Measurements from ENCODE around the gene DPCD.

The DPCD gene

GRCh38 chr10:101558204-101558603, 29.9 kb upstream of the DPCD start:
- no peak for TF ChIP-seq CTCF (IDR thresholded peaks at IDR 0.05; ENCODE audit: low read length, missing control alignments)
- no peak for DNase-seq (ENCODE audit: low read depth)
- H3K4me3 ChIP-seq (replicated peaks; ENCODE audit: low read depth, low read length), result no peak overlapping the region

GRCh38 chr10:101558671-101559595, 29.2 kb upstream of the DPCD start:
- TF ChIP-seq CTCF (IDR thresholded peaks at IDR 0.05; ENCODE audit: low read length, missing control alignments), result no peak
- no peak for DNase-seq (ENCODE audit: low read depth)
- H3K4me3 ChIP-seq (replicated peaks; ENCODE audit: low read depth, low read length), result no peak overlapping the region

GRCh38 chr10:101559596-101560297, 28.4 kb upstream of the DPCD start:
- TF ChIP-seq CTCF (IDR thresholded peaks at IDR 0.05; ENCODE audit: low read length, missing control alignments), result no peak
- no peak overlapping the region for H3K4me3 ChIP-seq (replicated peaks; ENCODE audit: low read depth, low read length)
- no peak for DNase-seq (ENCODE audit: low read depth)

DNA sequence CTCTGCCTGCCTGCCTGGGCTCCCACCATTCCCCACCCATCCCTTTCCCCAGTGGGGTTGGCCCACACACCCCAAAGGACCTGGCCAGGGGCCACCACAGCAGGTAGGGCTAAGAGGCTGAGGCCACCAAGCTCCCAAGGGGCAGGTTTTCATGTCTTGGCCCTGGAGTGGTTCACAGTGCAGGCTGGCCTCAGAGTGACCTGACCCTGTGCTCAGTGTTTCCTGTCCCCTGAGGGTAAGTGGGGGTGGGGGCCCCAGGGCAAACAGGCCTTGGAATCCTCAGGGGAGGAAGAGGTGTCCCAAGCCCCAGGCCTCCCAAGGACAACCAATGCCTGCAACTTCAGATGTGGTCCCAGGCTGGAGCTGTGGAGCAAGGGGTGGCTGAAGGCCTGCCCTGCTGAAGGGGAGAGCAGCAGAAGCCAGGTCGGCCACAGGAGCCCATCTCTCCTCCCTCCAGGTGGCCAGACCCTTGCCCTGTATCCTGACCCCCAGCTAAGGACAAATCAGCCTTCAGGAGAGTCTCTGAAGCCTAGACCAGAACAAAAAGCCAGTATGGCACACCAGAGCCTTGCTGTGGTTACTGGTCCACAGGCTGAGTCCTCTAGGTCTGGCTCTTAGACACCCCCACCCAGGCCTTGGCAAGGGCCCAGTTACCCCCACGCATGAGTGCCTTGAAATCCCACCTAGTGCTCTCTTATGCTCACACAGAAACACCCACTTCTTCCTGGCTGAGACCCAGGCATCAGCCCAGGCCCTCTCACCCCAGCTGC, 27.6 kb upstream of the DPCD start:
- DNase-seq (ENCODE audit: low read depth), result no peak
- no peak for TF ChIP-seq CTCF (IDR thresholded peaks at IDR 0.05; ENCODE audit: low read length, missing control alignments)
- no peak overlapping the region for H3K4me3 ChIP-seq (replicated peaks; ENCODE audit: low read depth, low read length)

DNA sequence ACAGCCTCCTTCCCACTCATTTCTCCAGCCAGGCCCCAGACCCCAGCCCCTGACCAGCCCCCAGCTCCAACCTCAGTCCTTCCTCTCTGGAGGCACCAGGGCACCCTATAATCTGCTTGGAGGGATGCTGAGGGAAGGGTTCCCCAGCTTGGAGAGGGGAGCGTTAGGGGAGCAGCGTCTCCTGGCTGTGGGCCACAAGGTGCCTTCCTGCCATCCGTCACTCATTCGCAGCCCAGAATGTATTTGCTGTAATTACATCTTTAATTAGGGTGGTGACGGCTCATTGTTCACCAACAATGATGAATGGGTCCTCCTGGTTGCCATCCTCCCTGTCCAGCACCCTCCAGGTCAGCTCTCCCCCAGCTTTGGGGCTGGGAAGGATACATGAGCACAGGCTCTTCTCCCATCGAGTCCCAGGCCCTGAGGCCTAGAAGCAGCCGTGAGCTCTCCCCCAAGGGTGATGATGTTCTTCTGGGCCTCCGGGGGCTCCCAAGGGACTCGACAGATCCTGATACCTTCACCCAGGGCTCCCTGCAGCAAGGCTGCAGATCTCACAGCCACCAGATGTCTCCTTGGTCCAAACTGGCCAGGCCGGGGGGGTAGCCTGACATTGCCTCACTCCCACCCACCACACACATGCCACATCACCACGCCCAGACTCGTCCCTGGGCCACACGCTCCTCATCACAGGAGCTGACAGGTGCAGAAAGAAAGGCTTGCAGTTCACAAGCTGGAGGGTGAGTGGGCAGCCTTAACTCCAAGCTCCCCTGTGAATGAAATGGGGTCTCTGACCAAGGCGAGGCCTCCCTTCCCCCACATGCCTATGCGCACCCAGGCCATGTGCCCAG, 26.8 kb upstream of the DPCD start:
- no peak for DNase-seq (ENCODE audit: low read depth)
- no peak for TF ChIP-seq CTCF (IDR thresholded peaks at IDR 0.05; ENCODE audit: low read length, missing control alignments)
- H3K4me3 ChIP-seq (replicated peaks; ENCODE audit: low read depth, low read length), result no peak overlapping the region

DNA sequence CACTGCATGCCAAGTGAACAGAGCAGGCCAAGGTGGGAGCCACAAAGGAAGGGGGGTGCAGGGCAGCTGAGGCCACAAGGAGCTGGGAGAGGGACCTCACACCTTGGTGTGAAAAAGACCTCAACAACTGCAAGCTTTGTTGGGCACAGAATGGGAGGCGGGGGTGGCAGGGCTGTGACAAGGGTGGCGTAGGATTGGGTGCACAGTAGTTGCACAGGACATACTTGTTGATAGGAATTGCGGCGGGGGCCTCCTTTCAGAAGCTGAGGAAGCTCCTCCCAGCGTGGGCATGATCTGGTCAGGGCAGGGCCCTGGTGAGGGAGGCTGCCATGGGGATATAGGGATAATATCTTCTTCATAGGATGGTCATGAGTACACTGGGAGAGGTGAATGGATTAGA, 25.9 kb upstream of the DPCD start:
- DNase-seq (ENCODE audit: low read depth), result no peak
- no peak overlapping the region for H3K4me3 ChIP-seq (replicated peaks; ENCODE audit: low read depth, low read length)
- no peak for TF ChIP-seq CTCF (IDR thresholded peaks at IDR 0.05; ENCODE audit: low read length, missing control alignments)
